Right atrium auricular region (tissue), 2 donors: Measurements from ENCODE around the gene VIPR2. TPM values are rescaled to one million over a fixed set of nuclear protein-coding genes. Genes with fewer than 3 reads are reported as not detected.

Source experiments
- DNase-seq: peaks from one replicate; pipeline ENCODE4 v3.0.0-alpha.2; 2019; ENCODE audit warnings: low spot score
- H3K27ac ChIP-seq, 2 donors: fragments of 200-600 bp; sonication (generic); 1 replicate in 1 of 2; 2 replicates in 1 of 2; pipeline ENCODE4 v1.5.1; 2016 to 2019
- H3K27me3 ChIP-seq, 2 donors: fragments of 200-600 bp; sonication (generic); one replicate each; pipeline versions ENCODE4 v1.5.1 to v1.6.0; 2017 to 2019
- H3K36me3 ChIP-seq: fragments of 200-600 bp; sonication (generic); one replicate; pipeline ENCODE4 v1.5.1; 2016
- H3K4me1 ChIP-seq, 2 donors: fragments of 200-600 bp; sonication (generic); one replicate each; pipeline versions ENCODE4 v1.5.1 to v1.6.0; 2017 to 2019
- H3K4me3 ChIP-seq, 2 donors: fragments of 200-600 bp; sonication (generic); 1 replicate in 1 of 2; 2 replicates in 1 of 2; pipeline ENCODE4 v1.5.1; 2017 to 2019; ENCODE audit warnings: mild to moderate bottlenecking in 1 of 2, moderate library complexity in 1 of 2
- H3K9me3 ChIP-seq, 2 donors: fragments of 200-600 bp; sonication (generic); one replicate each; pipeline ENCODE4 v1.5.1; 2019
- CTCF ChIP-seq, 2 donors: fragments of 200-600 bp; sonication (generic); IDR thresholded peaks; one replicate each; pipeline ENCODE4 v1.5.1; 2019; ENCODE audit warnings: antibody characterized with exemption in 2 of 2
- total RNA-seq, 2 donors: library from RNA; depleted of rRNA; stranded (reverse); fragments of >200 nt; gene quantifications; one replicate each; pipeline ENCODE4 v1.1.0, GENCODE V29; 2016

The VIPR2 gene
- total RNA-seq, 2 donors from 2014 or later: 3.8 to 13.4 TPM

- Histone ChIP-seq H3K27ac (peak overlapping the region; percentile 89 to 96), H3K4me1 (peaks cover 0 to 40% of the 10 kb centered on the region in 2 donors), H3K4me3 (no peak overlapping the region)
Observed at GRCh38 chr7:159092701-159093121, 52.0 kb downstream of the VIPR2 start.

GRCh38 chr7:159091480-159092475, 52.9 kb downstream of the VIPR2 start:
- Histone ChIP-seq H3K4me3 (no peak overlapping the region), H3K27me3 (no peaks in the 10 kb centered on the region), H3K27ac (peak overlapping the region in 1 of 2 donors; percentile 89), H3K4me1 (peaks cover 0 to 32% of the 10 kb centered on the region in 2 donors), H3K9me3 (no peaks in the 10 kb centered on the region), H3K36me3 (no peaks in the 10 kb centered on the region)
- TF ChIP-seq CTCF (IDR thresholded peaks at IDR 0.05): no peak
- peak; percentile 53 for DNase-seq

More at GRCh38 chr7:159092701-159093121, 52.0 kb downstream of the VIPR2 start:
- Histone ChIP-seq H3K27me3 (no peaks in the 10 kb centered on the region), H3K9me3 (no peaks in the 10 kb centered on the region), H3K36me3 (no peaks in the 10 kb centered on the region)
- peak; percentile 57 for DNase-seq
- TF ChIP-seq CTCF (IDR thresholded peaks at IDR 0.05): no peak

- Histone ChIP-seq H3K4me3 (no peak overlapping the region), H3K36me3 (no peaks in the 10 kb centered on the region), H3K4me1 (peaks cover 0 to 26% of the 10 kb centered on the region in 2 donors), H3K9me3 (no peaks in the 10 kb centered on the region), H3K27me3 (no peaks in the 10 kb centered on the region), H3K27ac (peak overlapping the region in 1 of 2 donors; percentile 89)
- no peak for TF ChIP-seq CTCF (IDR thresholded peaks at IDR 0.05)
- DNase-seq: no peak
Observed at GRCh38 chr7:159091041-159091440, 53.6 kb downstream of the VIPR2 start.

- no peak for TF ChIP-seq CTCF (IDR thresholded peaks at IDR 0.05)
- H3K4me3 ChIP-seq: no peak overlapping the region
- no peaks in the 10 kb centered on the region for H3K9me3 ChIP-seq
- DNase-seq: peak; percentile 36
- no peaks in the 10 kb centered on the region for H3K36me3 ChIP-seq
- H3K27ac ChIP-seq: no peak overlapping the region
- no peaks in the 10 kb centered on the region for H3K27me3 ChIP-seq
- peaks cover 0 to 11% of the 10 kb centered on the region in 2 donors for H3K4me1 ChIP-seq
Observed at GRCh38 chr7:159088016-159088865, 56.4 kb downstream of the VIPR2 start.

GRCh38 chr7:159086301-159086925, 58.3 kb downstream of the VIPR2 start:
- H3K36me3 ChIP-seq: no peaks in the 10 kb centered on the region

More at GRCh38 chr7:159086301-159086925, 58.3 kb downstream of the VIPR2 start:
- Histone ChIP-seq H3K27ac (no peak overlapping the region), H3K27me3 (no peaks in the 10 kb centered on the region), H3K4me3 (no peak overlapping the region), H3K4me1 (peaks cover 0 to 16% of the 10 kb centered on the region in 2 donors), H3K9me3 (no peaks in the 10 kb centered on the region)
- DNase-seq: peak; percentile 54
- no peak for TF ChIP-seq CTCF (IDR thresholded peaks at IDR 0.05)
